Activated CD4-positive, alpha-beta memory T cell treated with anti-CD3 and anti-CD28 coated beads for 36 hours (primary cell): ENCODE results near the gene GNG7. TPM values are rescaled to one million over a fixed set of nuclear protein-coding genes. Genes with fewer than 3 reads are reported as not detected.
"Not testable (repeated sequence)": the region's sequence is repeated elsewhere in the genome, so short reads cannot be mapped to it uniquely, and the experiment has no call there.

Source experiments
- CTCF ChIA-PET: fragments of 350-600 bp; sonication (Branson Sonifier 250); formaldehyde crosslinking; loops from one replicate; lab custom pipeline; 2021; ENCODE audit warnings: antibody characterized with exemption, inconsistent platforms; lab: Charles Lee
- POLR2A ChIA-PET: fragments of 350-600 bp; sonication (Branson Sonifier 250); formaldehyde crosslinking; loops from one replicate; lab custom pipeline; 2021; ENCODE audit warnings: antibody characterized with exemption; lab: Charles Lee
- DNase-seq: peaks from one replicate; pipeline ENCODE4 v3.0.0-alpha.2; 2020
- H3K27ac Mint-ChIP-seq: one replicate; pipeline ENCODE4 v1.8.0; 2021; ENCODE audit warnings: mixed read lengths
- H3K27me3 Mint-ChIP-seq: one replicate; pipeline ENCODE4 v1.8.0; 2021; ENCODE audit warnings: mixed read lengths
- H3K36me3 Mint-ChIP-seq: one replicate; pipeline ENCODE4 v1.8.0; 2021; ENCODE audit warnings: mixed read lengths
- H3K4me1 Mint-ChIP-seq: one replicate; pipeline ENCODE4 v1.8.0; 2021; ENCODE audit warnings: low read depth, mixed read lengths
- H3K4me3 Mint-ChIP-seq: one replicate; pipeline ENCODE4 v1.8.0; 2021; ENCODE audit warnings: mild to moderate bottlenecking, mixed read lengths
- H3K9me3 Mint-ChIP-seq: one replicate; pipeline ENCODE4 v1.8.0; 2021; ENCODE audit warnings: mixed read lengths
- intact Hi-C: fragments of 100-400 bp; cut with micrococcal nuclease; formaldehyde crosslinking; loops from one replicate; pipeline ENCODE4 v1.15.1; 2023
- total RNA-seq, 2 experiments: library from RNA; stranded (reverse); gene quantifications; one replicate each; pipeline ENCODE4 v1.2.3, GENCODE V29; 2021

Gene GNG7
- total RNA-seq, 2 experiments from 2014 or later: 0.53 to 0.88 TPM

DNA sequence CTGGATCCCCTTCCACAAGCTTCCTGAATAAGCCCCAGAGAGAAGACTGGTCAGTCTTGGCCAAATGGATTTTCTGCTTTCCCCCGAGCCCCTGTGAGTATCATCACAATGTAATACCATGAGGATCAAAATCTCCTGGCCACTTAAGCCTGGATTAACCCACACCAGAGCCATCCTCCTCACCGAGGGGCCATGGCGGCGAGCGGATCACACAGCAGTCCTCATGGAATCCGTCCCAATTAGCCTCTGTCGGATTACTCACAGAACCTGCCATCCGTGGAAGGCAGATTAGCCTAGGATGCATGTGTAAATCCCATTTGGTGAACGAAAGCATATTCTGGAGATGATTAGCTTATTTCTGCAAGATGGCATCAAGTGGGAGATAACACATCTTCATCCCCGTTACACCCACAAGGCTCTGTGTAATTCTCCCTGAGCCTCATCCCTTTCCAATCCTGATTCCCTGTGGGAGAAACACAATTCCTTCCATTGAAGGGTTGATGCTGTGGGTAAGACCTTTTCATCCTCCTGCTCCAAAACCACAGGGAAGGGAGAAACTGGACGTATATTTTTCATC lies 42.5 kb downstream of the GNG7 start:
- Mint-ChIP-seq H3K27ac (no peak overlapping the region), H3K4me3 (no peak overlapping the region), H3K4me1 (no peaks in the 10 kb centered on the region), H3K9me3 (no peaks in the 10 kb centered on the region), H3K27me3 (no peaks in the 10 kb centered on the region), H3K36me3 (no peaks in the 10 kb centered on the region)
- ChIA-PET POLR2A (no interaction called here), CTCF (interaction anchor here (1.2 to 1.3 kb wide), 2 partner anchors 14 to 90 kb away, joined by 3 read pairs; no protein-coding TSS in a partner anchor)
- no peak for DNase-seq
- intact Hi-C loops: no loop called here

- CTCF ChIA-PET: interaction anchor here (2.6 kb wide), 1 partner anchor 8 kb away, joined by 12 read pairs; no protein-coding TSS in a partner anchor
- no peaks in the 10 kb centered on the region for H3K36me3 Mint-ChIP-seq
- DNase-seq: no peak
- intact Hi-C loops: no loop called here
- H3K4me3 Mint-ChIP-seq: no peak overlapping the region
- no peaks in the 10 kb centered on the region for H3K4me1 Mint-ChIP-seq
- no peak overlapping the region for H3K27ac Mint-ChIP-seq
- no peaks in the 10 kb centered on the region for H3K9me3 Mint-ChIP-seq
- POLR2A ChIA-PET: no interaction called here
- H3K27me3 Mint-ChIP-seq: no peaks in the 10 kb centered on the region
Measured at GRCh38 chr19:2656533-2656932, 46.0 kb downstream of the GNG7 start.

- Mint-ChIP-seq H3K27me3 (no peaks in the 10 kb centered on the region), H3K36me3 (no peaks in the 10 kb centered on the region), H3K9me3 (no peaks in the 10 kb centered on the region), H3K27ac (no peak overlapping the region), H3K4me3 (no peak overlapping the region), H3K4me1 (no peaks in the 10 kb centered on the region)
- CTCF ChIA-PET: interaction anchor here (1.1 kb wide), 1 partner anchor 233 kb away, joined by 4 read pairs; no protein-coding TSS in a partner anchor
- intact Hi-C loops: no loop called here
- POLR2A ChIA-PET: no interaction called here
- no peak for DNase-seq
Measured at GRCh38 chr19:2653710-2654707, 48.5 kb downstream of the GNG7 start.

GRCh38 chr19:2653218-2653617 lies 49.3 kb downstream of the GNG7 start:
- Mint-ChIP-seq H3K27ac (no peak overlapping the region), H3K4me1 (no peaks in the 10 kb centered on the region), H3K9me3 (no peaks in the 10 kb centered on the region), H3K36me3 (no peaks in the 10 kb centered on the region), H3K27me3 (no peaks in the 10 kb centered on the region), H3K4me3 (no peak overlapping the region)
- intact Hi-C loops: no loop called here
- no peak for DNase-seq
- ChIA-PET CTCF (no interaction called here), POLR2A (no interaction called here)

- no peaks in the 10 kb centered on the region for H3K27me3 Mint-ChIP-seq
- H3K36me3 Mint-ChIP-seq: no peaks in the 10 kb centered on the region
- no peaks in the 10 kb centered on the region for H3K9me3 Mint-ChIP-seq
- ChIA-PET CTCF (no interaction called here), POLR2A (no interaction called here)
- no peak overlapping the region for H3K27ac Mint-ChIP-seq
- no peak for DNase-seq
- no peaks in the 10 kb centered on the region for H3K4me1 Mint-ChIP-seq
- intact Hi-C loops: no loop called here
- H3K4me3 Mint-ChIP-seq: no peak overlapping the region
Measured at GRCh38 chr19:2652504-2653099, 49.9 kb downstream of the GNG7 start.

DNA sequence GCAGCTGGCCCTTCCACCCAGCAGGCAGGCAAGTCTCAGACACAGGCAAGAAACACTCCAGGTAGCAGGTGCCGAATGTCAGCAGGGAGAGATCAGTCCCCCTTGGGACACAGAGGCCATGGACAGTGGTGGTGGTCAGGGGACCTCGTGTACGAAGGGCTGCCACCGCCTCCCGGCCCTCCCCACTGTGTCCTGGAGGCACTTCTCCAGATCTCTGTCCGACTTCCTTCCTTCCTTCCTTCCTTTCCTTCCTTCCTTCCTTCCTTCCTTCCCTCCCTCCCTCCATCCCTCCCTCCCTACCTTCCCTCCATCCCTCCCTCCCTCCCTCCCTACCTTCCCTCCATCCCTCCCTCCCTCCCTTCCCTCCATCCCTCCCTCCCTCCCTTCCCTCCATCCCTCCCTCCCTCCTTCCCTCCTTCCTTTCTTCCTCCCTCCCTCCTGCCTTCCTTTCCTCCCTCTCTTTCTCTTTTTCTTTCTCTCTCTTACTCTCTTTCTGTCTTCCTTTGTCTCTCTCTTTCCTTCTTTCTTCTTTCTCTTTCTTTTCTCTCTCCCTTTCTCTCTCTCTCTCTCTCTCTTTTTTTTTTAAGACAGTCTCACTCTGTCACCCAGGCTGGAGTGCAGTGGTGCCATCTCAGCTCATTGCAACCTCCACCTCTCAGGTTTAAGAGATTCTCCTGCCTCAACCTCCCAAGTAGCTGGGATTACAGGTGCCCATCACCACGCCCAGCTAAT lies 51.3 kb downstream of the GNG7 start:
- H3K27me3 Mint-ChIP-seq, H3K4me1 Mint-ChIP-seq, POLR2A ChIA-PET, H3K4me3 Mint-ChIP-seq, DNase-seq, H3K36me3 Mint-ChIP-seq, H3K9me3 Mint-ChIP-seq, intact Hi-C loops, H3K27ac Mint-ChIP-seq: not testable (repeated sequence)
- CTCF ChIA-PET: interaction anchor here (0.8 kb wide), 1 partner anchor 99 kb away, joined by 3 read pairs; no protein-coding TSS in a partner anchor

- no peaks in the 10 kb centered on the region for H3K9me3 Mint-ChIP-seq
- intact Hi-C loops: no loop called here
- H3K27ac Mint-ChIP-seq: no peak overlapping the region
- ChIA-PET POLR2A (no interaction called here), CTCF (interaction anchor here (0.8 kb wide), 1 partner anchor 99 kb away, joined by 3 read pairs; no protein-coding TSS in a partner anchor)
- H3K27me3 Mint-ChIP-seq: no peaks in the 10 kb centered on the region
- no peak overlapping the region for H3K4me3 Mint-ChIP-seq
- no peaks in the 10 kb centered on the region for H3K4me1 Mint-ChIP-seq
- H3K36me3 Mint-ChIP-seq: no peaks in the 10 kb centered on the region
- no peak for DNase-seq
Measured at GRCh38 chr19:2650515-2650914, 52.0 kb downstream of the GNG7 start.

DNA sequence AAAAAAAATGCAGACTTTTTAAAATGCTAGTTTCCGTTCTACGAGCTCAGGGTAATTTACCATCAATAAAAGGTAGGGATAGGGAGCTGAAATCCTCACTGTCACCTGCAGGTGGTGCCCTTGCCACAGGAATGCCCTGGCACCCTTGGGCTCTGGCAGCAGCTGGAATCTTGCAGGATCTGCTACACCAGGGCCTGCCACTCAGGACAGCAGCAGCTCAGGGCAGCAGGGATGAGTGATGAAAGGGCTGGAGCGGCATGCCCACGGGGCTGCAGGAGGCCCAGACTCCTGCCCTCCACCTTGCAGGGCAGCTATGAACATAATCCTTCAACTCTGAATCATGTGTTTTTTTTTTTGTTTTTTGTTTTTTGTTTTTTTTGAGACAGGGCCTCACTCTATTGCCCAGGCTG lies 54.0 kb downstream of the GNG7 start:
- ChIA-PET CTCF (interaction anchor here (0.6 to 3.8 kb wide), 57 partner anchors 9 to 493 kb away, joined by 3 to 88 read pairs (median 4); partner anchors contain the start of genes GADD45B, GNG7, THOP1 and ZNF554), POLR2A (interaction anchor here (0.6 kb wide), 1 partner anchor 106 kb away, joined by 3 read pairs; no protein-coding TSS in a partner anchor)
- H3K4me1 Mint-ChIP-seq: no peaks in the 10 kb centered on the region
- H3K36me3 Mint-ChIP-seq: no peaks in the 10 kb centered on the region
- DNase-seq: peak; percentile 82
- no peaks in the 10 kb centered on the region for H3K27me3 Mint-ChIP-seq
- no peaks in the 10 kb centered on the region for H3K9me3 Mint-ChIP-seq
- intact Hi-C loops: loop anchor here (1.0 to 2.0 kb wide), 2 partner anchors 101 to 224 kb away; no protein-coding TSS in a partner anchor
- H3K27ac Mint-ChIP-seq: no peak overlapping the region
- H3K4me3 Mint-ChIP-seq: no peak overlapping the region

- Mint-ChIP-seq H3K4me3 (no peak overlapping the region), H3K4me1 (no peaks in the 10 kb centered on the region), H3K27me3 (no peaks in the 10 kb centered on the region), H3K9me3 (no peaks in the 10 kb centered on the region), H3K36me3 (no peaks in the 10 kb centered on the region), H3K27ac (no peak overlapping the region)
- POLR2A ChIA-PET: interaction anchor here (0.6 kb wide), 1 partner anchor 106 kb away, joined by 3 read pairs; no protein-coding TSS in a partner anchor
- intact Hi-C loops: loop anchor here (1.0 to 2.0 kb wide), 2 partner anchors 101 to 225 kb away; no protein-coding TSS in a partner anchor
- DNase-seq: no peak
- CTCF ChIA-PET: interaction anchor here (0.6 to 3.8 kb wide), 56 partner anchors 9 to 492 kb away, joined by 3 to 88 read pairs (median 4); partner anchors contain the start of genes GADD45B, GNG7, THOP1 and ZNF554
Measured at GRCh38 chr19:2648099-2648498, 54.4 kb downstream of the GNG7 start.

GRCh38 chr19:2646866-2647535 lies 55.5 kb downstream of the GNG7 start:
- Mint-ChIP-seq H3K27me3 (no peaks in the 10 kb centered on the region), H3K27ac (no peak overlapping the region), H3K4me3 (no peak overlapping the region), H3K9me3 (no peaks in the 10 kb centered on the region), H3K4me1 (no peaks in the 10 kb centered on the region), H3K36me3 (no peaks in the 10 kb centered on the region)
- CTCF ChIA-PET: interaction anchor here (1.4 to 3.8 kb wide), 5 partner anchors 10 to 102 kb away, joined by 3 to 88 read pairs (median 5); no protein-coding TSS in a partner anchor
- DNase-seq: no peak
- intact Hi-C loops: no loop called here
- POLR2A ChIA-PET: no interaction called here

GRCh38 chr19:2645826-2646225 lies 56.7 kb downstream of the GNG7 start:
- no peak for DNase-seq
- no peaks in the 10 kb centered on the region for H3K9me3 Mint-ChIP-seq
- H3K36me3 Mint-ChIP-seq: no peaks in the 10 kb centered on the region
- H3K4me1 Mint-ChIP-seq: no peaks in the 10 kb centered on the region
- no peaks in the 10 kb centered on the region for H3K27me3 Mint-ChIP-seq
- ChIA-PET POLR2A (no interaction called here), CTCF (interaction anchor here (1.8 to 3.8 kb wide), 2 partner anchors 9 to 103 kb away, joined by 5 to 88 read pairs; no protein-coding TSS in a partner anchor)
- H3K27ac Mint-ChIP-seq: no peak overlapping the region
- intact Hi-C loops: no loop called here
- H3K4me3 Mint-ChIP-seq: no peak overlapping the region
